HG03342 (cell line): ENCODE measurements around the gene UQCC5.

Source experiments
- ATAC-seq: cut with Tn5 transposase; IDR thresholded peaks from one replicate; pipeline ENCODE4 v1.9.1; 2021; ENCODE audit warnings: mild to moderate bottlenecking, moderate library complexity; ENCODE audit not compliant: unreplicated experiment

Gene UQCC5

GRCh38 chr3:52558436-52558835 lies 22.0 kb downstream of the UQCC5 start:
- no peak for ATAC-seq

- ATAC-seq: no peak
Observed at GRCh38 chr3:52561028-52561747, 24.8 kb downstream of the UQCC5 start.

GRCh38 chr3:52563984-52564383 lies 27.6 kb downstream of the UQCC5 start:
- ATAC-seq: no peak

- no peak for ATAC-seq
Observed at GRCh38 chr3:52568069-52568468, 31.7 kb downstream of the UQCC5 start.

- ATAC-seq: no peak
Observed at GRCh38 chr3:52570076-52570475, 33.7 kb downstream of the UQCC5 start.

GRCh38 chr3:52572221-52572620 lies 35.8 kb downstream of the UQCC5 start:
- no peak for ATAC-seq

GRCh38 chr3:52574056-52574965 lies 37.9 kb downstream of the UQCC5 start:
- ATAC-seq: no peak
